ENCODE results near the gene HSD17B11.
"Not testable (repeated sequence)": the region's sequence is repeated elsewhere in the genome, so short reads cannot be mapped to it uniquely, and the experiment has no call there.

HSD17B11 gene

DNA sequence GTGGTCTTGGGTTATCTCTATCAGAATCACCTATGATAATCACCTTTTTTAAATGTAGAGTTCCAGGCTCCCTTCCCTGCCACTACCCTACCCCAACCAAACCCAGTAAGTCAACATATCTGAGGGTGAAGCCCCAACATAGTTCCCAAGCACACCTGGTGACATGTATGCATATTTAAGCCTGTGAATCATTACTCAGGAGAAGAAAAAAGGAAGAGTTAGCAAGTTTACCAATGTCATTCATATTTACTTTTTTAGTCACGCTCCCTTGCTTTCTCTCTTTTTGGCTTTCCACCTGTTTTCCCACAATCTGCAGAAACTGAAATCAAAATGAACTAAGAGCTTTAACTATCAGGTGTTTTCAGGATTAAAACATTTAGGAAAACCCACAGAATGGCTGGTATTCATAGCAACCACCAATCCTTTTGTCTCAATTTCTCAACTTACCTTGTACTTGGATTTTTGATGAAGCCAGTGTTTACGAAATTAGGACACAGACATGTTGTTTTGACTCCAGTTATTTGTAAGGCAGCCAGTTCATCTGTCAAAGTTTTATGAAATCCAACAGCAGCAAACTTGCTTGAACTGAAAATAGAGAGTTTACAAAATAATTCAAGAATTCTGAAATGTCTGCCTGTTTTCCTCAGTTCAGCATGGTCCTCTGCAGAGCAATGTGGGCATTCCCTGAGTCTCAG lies 34.0 kb downstream of the HSD17B11 start:
- Histone ChIP-seq H3K4me3 (no peak overlapping the region), H3K27ac (no peak overlapping the region)
- TF ChIP-seq, protein P1, sequence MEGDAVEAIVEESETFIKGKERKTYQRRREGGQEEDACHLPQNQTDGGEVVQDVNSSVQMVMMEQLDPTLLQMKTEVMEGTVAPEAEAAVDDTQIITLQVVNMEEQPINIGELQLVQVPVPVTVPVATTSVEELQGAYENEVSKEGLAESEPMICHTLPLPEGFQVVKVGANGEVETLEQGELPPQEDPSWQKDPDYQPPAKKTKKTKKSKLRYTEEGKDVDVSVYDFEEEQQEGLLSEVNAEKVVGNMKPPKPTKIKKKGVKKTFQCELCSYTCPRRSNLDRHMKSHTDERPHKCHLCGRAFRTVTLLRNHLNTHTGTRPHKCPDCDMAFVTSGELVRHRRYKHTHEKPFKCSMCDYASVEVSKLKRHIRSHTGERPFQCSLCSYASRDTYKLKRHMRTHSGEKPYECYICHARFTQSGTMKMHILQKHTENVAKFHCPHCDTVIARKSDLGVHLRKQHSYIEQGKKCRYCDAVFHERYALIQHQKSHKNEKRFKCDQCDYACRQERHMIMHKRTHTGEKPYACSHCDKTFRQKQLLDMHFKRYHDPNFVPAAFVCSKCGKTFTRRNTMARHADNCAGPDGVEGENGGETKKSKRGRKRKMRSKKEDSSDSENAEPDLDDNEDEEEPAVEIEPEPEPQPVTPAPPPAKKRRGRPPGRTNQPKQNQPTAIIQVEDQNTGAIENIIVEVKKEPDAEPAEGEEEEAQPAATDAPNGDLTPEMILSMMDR (IDR thresholded peaks at IDR 0.05), result no peak
- no peak for DNase-seq (ENCODE audit: low spot score)

GRCh38 chr4:87354168-87355102 lies 36.6 kb downstream of the HSD17B11 start:
- peak overlapping the region; percentile 25 to 50 for H3K27ac ChIP-seq
- no peak for DNase-seq (ENCODE audit: low spot score)
- TF ChIP-seq, protein P1 (IDR thresholded peaks at IDR 0.05), result no peak
- H3K4me3 ChIP-seq, result peak overlapping the region; percentile 30

DNA sequence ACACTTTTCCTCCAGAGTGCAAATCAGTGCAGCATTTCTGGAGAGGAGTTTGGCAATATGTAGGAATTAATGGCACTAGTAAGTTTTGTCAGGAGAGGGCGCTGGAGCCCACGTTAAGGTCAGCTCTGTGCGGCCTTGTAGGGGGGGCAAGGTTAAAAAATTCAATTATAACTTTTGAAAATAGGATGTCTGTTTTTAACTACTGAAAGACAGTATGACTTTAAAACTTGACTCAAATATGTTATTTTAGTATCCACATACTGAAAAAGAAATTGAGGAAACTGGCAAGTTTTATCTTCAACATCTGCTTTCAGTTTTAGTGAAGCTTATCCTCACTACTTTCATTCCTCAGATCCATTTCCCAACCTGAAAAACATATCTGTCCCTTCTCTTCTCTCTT lies 37.4 kb downstream of the HSD17B11 start:
- peak overlapping the region; percentile 30 for H3K4me3 ChIP-seq
- TF ChIP-seq, protein P1 (IDR thresholded peaks at IDR 0.05), result peak; percentile 33
- DNase-seq (ENCODE audit: low spot score), result no peak
- peak overlapping the region; percentile 25 to 50 for H3K27ac ChIP-seq

- TF ChIP-seq, protein P1 (IDR thresholded peaks at IDR 0.05), result no peak
- Histone ChIP-seq H3K27ac (no peak overlapping the region), H3K4me3 (no peak overlapping the region)
- DNase-seq (ENCODE audit: low spot score), result no peak
These were observed 45.8 kb downstream of the HSD17B11 start for GRCh38 chr4:87345139-87345538.

GRCh38 chr4:87342872-87343271 lies 48.1 kb downstream of the HSD17B11 start:
- no peak for DNase-seq (ENCODE audit: low spot score)
- Histone ChIP-seq H3K27ac (peak overlapping the region; percentile 23 to 63), H3K4me3 (no peak overlapping the region)
- TF ChIP-seq, protein P1 (IDR thresholded peaks at IDR 0.05), result no peak

DNA sequence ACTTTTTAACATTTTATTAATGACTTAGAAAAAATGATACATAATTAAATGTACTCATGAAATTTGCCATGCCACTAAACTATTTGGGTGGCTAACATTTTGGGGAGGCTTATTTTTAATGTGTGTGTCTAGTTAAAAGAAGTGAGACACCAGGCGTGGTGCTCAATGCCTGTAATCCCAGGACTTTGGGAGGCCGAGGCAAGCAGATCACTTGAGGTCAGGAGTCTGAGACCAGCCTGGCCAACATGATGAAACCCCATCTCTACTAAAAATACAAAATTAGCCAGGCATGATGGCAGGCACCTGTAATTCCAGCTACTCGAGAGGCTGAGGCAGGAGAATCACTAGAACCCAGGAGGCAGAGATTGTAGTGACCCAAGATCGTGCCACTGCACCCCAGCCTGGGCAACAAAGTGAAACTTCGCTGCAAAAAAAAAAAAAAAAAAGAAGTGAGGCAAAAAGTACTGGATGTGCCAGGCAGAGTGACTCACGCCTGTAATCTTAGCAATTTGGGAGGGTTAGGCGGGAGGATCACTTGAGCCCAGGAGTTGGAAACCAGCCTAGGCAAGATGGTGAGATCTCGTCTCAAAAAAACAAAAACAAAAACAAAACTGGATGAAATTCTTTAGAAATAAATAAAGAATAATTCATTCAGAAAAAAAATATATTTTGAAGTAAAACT lies 48.9 kb downstream of the HSD17B11 start:
- Histone ChIP-seq H3K27ac (peak overlapping the region; percentile 63 to 73), H3K4me3 (peak overlapping the region; percentile 49)
- not testable (repeated sequence) for DNase-seq (ENCODE audit: low spot score)

DNA sequence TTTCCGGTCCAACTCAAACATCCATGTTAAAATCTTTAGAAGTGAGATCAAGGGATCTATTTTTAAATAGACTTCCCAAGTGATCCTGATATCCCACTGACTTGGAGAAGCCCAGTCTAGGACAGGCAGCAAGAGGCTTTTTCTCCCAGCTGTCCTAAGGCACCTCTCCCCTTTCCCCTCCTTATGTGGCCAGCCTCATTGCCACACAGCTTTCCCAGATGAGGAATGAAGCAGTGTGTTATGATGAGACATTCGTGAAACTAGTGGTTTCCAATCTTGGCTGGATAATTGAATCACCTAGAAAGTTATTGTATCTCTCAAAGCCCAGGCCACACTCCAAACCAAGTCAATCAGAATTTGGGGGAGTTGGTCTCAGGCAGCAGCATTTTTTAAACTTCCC lies 51.5 kb downstream of the HSD17B11 start:
- Histone ChIP-seq H3K4me3 (no peak overlapping the region), H3K27ac (peak overlapping the region in 1 of 2 donors; percentile 26)
- TF ChIP-seq, protein P1 (IDR thresholded peaks at IDR 0.05), result no peak
- no peak for DNase-seq (ENCODE audit: low spot score)
